Suppressor macrophage treated with lipopolysaccharide for 1 hour (primary cell): ENCODE results near the gene POLR1E.
"Not testable (repeated sequence)": the region's sequence is repeated elsewhere in the genome, so short reads cannot be mapped to it uniquely, and the experiment has no call there.

Source experiments
- DNase-seq, 3 donors: peaks; one replicate each; pipeline ENCODE4 v3.0.0-alpha.2; 2020 to 2022

The POLR1E gene

GRCh38 chr9:37504605-37505004, 18.9 kb downstream of the POLR1E start:
- no peak for DNase-seq

GRCh38 chr9:37507566-37508134, 21.9 kb downstream of the POLR1E start:
- no peak for DNase-seq

DNA sequence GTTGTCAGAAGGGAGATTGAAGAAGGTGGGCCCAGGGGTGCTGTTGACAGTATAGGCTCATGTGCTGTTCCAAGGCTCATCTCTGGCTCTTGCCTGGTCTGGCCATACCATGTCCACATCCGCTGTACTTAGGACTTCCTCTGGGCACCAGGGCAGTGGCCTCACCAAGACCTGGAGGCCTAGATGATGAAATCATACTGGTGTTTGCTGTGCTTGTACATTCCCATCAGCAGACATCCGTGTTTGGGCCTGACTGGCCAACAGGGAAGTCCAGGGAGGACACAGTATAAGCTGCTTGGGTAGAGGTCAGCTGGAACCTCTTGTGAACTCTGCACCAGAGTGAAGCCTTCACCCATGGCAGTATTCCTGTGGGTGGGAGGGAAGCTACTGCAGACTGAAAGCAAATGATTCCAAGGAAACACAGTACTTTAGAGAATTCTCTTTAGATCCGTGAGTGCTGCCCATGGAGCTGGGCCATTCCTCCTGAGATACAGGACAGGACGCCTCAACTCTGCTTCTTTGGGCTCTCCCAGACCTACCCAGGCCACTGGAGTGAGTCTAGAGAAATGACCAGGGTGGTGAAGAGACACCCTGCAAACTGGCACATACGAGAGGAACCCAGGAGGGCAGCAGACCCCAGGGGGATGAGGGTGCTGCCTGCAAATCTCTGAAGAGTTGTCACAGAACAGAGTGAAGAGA, 22.5 kb downstream of the POLR1E start:
- no peak for DNase-seq

DNA sequence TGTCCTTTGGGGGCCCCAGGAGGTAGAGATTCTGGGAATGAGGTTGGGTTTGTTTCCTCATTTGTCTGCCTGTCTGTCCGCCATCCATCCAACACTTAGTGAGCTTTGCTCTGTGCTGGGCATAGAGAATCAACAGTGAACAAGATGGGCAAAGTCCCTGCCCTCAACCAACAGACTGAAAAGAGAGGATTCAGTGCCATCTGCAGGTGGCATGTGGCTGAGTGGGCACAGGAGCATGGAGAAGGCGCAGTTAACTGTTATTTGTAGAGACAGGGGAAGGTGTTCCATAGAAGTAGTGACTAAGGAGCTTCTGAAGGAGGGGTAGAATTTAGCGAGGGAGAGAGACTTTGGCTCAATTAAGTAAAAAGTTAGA, 23.1 kb downstream of the POLR1E start:
- peak in 1 of 3 donors; percentile 4 for DNase-seq

DNA sequence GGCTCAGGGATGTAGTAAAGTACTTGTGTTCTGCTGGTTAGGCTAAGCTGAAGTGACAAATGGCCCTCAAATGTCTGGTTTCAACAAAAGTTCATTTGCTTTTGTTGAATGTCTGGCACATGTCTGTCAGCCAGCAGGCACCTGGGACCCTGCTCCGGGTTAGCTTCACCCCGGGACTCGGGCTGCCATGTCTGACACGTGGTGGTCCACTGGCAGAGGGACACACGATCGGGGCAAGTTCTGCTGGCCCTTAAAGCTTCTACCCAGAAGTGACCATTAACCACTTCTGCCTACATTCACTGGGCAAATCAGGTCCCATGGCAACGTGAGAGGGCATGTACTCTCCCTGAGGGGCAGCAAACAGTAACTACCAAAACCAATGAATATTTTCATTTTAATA, 23.8 kb downstream of the POLR1E start:
- DNase-seq: no peak

DNA sequence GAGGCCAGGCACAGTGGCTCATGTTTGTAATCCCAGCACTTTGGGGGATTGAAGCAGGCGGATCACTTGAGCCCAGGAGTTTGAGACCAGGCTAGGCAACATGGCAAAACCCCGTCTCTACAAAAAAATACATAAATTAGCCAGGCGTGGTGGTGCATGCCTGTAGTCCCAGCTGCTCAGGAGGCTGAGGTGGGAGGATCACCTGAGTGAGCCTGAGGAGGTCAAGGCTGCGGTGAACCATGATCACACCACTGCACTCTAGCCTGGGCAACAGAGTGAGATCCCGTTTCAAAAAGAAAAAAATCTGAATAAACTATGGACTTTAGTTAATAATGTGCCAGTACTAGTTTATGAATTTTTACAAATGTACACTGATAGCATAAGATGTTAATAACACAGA, 24.3 kb downstream of the POLR1E start:
- not testable (repeated sequence) for DNase-seq

DNA sequence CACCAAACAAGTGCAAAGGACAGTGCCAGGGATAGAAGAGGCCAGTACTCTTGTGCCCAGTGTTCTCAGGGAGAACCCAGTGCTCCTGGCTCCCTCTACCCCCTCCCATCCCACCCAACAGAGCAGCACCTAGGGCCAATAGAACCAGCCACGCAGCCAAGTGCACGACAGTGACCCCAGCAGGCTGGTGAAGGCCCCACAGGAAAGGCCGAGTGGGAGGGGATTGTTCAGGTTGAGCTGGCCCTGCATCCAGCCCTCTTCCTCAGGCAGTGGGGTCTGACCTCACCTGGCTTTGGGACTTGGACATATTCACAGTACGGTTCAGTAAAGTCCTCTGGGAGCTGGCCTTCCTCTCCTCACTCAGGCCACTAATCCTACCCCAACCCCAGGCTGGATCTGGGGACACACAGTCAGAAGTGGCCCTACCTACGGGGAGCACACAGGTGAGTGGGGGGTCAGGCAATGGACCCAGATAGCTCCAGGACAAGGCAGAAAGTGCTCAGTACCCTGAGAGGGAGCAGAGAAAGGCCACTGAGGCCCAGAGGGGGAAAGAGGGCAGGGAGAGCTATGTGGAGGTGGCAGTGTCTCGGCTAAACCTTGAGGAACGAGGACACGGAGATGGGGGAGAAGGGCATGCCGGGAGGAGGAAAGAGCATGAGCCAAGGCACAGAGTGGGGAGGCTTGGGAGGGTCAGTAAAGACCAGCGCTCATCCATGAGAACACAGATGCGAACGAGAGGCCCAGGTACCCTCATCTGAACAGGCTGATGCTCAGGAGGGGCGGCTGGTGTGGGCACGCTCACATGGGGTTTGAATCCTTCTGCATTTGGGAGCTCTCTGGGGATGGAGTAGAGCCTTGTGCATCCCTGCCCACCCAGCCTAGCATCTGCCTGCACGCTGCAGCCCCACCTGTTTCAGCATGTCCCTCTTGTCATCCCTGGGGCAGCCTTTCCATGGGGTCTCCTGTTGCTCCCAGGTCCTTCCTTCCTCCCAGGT, 25.6 kb downstream of the POLR1E start:
- DNase-seq: no peak

GRCh38 chr9:37512437-37512836, 26.7 kb downstream of the POLR1E start:
- no peak for DNase-seq

DNA sequence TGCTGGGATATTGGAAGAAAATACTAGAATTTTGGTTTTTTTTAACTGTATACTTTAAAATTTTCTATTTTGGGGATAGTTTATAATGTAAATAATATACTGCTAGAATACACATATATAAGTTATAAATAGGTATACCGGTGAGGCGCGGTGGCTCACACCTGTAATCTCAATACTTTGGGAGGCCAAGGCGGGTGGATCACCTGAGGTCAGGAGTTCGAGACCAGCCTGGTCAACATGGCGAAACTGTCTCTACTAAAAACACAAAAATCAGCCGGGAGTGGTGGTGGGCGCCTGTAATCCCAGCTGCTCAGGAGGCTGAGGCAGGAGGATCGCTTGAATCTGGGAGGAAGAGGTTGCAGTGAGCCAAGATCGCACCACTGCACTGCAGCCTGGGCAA, 28.7 kb downstream of the POLR1E start:
- not testable (repeated sequence) for DNase-seq

DNA sequence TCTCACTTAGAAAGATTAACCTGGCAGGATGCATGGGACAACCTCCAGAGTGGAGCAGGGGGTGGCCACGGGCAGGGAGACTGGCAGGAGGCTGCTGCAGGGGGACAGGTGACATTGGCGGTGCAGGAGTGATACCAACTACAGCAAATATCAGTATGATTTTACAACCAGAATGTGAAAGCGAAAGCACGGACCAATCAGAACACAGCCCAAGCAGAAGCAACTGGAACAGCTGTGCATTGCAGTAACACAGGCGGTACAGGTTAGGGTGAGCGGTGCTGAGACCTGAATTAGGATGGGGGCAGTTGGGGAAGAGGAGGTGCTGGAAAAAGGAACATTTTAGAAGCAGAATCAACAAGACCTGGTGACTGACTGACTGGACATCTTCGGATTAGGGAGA, 29.3 kb downstream of the POLR1E start:
- no peak for DNase-seq

DNA sequence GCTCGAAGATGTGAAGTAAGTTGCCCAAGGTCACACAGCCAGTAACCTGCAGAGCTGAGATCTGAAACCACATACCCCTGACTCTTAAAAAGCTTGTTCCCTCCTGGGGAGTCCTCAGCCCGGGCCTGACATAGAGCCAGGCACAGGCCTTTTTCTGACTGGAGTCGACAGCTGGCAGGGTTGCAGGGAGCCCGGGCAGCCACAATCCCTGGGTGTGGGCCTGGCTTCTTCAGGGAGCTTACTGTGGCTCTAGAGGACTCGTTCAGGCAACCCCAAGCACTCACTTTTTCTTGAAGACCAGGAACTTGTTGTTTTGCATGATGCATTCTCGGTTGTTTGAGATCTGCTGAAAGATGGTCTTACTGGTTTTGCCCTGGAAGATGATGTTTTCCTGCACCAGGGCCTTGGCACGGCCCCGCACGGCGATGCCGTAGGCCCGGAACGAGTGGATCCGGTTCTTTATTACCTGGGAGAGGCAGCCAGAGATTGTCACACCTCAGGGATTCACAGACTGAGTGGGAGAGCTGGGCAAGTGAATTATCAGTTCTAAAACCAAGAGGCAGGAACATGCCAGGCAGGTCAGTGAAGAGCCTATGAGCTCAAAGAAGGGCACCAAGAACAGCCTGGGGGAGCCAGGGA, 30.0 kb downstream of the POLR1E start:
- DNase-seq: no peak

DNA sequence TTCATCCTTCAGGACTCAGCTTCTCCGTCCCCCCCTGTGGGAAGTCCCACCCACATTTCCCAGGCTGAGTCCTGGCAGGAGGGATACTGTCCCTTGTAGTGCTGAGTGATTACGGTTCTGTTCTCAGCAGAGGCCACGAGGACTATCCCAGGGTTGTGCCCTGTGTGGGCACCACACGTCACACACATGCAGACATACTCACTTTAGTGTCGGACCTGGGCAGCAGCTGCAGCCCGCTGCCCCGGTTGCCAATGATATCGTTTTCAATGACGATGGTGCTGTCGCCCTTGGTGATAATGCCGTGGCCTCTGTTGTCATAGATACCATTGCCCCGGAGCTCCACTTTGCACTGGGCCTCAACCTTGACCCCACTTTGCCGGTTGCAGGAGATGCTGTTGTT, 32.2 kb downstream of the POLR1E start:
- DNase-seq: no peak

- no peak for DNase-seq
Measured at GRCh38 chr9:37520641-37521040, 34.9 kb downstream of the POLR1E start.

GRCh38 chr9:37521111-37521510, 35.4 kb downstream of the POLR1E start:
- no peak for DNase-seq

DNA sequence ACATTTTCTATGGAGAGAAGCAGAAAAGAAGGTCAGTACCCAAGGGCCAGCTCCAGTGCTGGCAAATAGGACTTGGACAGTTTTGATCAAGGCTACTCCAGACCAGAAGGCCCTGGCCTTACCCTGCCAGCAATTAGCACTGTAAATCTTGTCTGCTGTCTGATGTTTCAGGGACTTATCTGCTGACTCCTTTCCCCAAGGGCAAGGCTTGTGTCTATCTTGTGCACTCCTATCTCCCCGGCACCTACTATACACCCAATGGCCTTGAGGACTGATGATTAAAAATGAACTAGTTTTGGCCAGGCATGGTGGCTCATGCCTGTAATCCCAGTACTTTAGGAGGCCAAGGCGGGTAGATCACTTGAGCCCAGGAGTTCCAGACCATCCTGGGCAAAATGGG, 37.2 kb downstream of the POLR1E start:
- DNase-seq: no peak

DNA sequence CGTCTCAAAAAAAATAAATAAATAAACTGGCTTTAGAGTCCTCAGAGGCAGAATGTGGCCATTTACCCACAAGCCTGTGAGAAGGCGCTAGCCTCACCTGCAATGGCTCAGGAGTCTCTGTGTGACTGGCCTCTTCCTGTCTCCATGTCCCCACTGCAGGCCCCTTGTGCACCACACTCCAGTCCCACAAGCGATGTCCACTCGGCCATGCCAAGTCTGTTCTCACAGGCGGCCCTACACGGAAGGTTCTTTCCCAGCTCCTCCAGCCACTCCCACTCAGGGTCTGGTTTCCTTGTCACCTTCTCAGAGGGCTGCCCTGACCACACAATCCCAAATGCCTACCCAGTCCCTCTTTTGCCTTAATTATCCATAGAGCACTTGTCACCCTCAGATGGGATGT, 38.2 kb downstream of the POLR1E start:
- no peak for DNase-seq

DNA sequence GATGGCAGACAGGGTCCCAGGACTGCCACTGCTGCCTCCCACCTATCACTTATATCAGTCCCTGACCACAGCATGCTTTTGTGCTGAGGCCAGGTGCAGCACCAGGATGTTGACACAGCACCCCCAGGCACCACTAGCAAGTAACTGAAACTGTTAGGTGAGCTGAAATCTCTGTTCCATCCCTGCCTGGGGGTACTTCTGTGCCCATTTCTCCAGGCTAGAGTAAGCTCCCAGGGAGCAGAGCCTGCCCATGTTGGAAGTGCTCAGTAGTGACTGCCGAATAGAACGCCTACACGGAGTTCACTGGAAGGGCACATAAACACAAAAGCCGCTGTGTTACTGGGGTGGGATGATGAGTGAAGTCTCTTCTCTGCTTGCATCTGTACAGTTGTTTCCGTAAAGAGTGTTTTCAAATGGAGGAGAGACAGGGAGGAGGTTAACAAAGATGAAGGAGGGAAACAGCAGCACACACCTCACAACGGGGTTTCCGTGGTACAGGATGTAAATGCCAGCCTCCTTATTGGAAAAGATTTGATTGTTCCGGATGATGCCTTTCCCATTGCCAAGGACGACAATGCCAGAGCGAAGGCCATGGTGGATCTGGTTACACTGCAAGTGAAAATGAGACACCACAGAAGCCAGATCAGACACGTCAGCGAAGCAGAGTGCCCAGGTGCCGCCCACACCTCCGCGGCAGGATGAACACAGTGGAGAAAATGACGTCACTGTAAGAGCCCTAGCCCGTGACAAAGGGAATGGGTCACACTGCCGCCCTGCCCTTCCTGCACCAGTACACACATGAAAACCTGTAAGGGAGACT, 43.1 kb downstream of the POLR1E start:
- DNase-seq: no peak

DNA sequence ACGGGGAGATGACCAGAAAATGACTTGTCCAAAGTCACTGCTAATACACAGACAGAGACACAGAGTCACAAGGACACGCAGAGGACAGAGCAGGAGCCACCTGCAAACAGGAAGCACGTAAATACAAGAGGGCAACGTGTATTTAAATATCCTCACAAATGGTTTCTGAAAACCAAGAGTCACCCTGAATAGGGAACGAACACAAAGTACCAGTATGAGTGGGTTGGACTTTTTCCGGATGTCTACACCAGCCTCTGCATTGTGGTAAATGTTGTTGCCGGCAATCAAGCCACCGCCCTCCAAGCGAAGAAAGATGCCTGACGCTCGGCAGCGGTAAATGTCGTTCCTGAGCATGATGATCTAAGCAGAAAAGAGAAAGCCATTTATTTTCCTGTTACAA, 46.0 kb downstream of the POLR1E start:
- peak in 1 of 3 donors; percentile 36 for DNase-seq

DNA sequence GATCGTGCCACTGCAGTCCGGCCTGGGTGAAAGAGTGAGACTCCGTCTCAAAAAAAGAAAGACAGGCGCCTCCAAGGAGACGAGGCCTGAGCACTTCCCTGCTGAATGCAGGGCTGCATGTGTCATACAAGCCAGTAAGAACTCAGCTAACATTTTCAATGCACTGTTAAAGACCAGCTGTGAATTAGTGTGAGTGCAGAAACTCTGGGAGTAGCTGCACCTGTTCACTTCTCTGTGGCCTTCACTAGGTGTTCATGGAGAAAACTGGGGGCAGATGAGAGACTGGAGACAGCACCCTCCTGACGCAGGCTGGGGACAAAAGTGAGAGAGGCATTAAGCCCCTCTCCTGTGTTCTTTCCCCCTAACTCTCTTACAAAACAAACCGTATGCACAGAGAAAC, 48.7 kb downstream of the POLR1E start:
- no peak for DNase-seq

DNA sequence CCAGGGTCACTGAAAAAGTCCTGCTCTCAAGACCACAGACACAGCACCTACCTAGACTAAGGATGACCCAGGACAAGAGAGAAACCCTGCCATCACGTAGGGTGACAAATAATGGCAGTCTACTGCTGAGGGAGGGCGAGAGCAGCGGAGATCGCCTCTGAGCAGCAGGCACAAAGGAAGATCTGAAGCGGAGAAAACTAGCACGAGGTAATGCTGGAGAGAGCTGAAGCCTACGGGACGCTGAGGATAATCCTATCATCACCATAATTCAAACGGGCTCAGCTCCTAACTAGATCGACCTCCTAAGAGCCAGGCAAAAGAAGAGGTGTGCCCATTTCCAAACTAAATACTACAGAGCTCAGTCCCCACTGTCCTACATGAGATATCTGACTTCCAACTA, 49.2 kb downstream of the POLR1E start:
- DNase-seq: no peak

DNA sequence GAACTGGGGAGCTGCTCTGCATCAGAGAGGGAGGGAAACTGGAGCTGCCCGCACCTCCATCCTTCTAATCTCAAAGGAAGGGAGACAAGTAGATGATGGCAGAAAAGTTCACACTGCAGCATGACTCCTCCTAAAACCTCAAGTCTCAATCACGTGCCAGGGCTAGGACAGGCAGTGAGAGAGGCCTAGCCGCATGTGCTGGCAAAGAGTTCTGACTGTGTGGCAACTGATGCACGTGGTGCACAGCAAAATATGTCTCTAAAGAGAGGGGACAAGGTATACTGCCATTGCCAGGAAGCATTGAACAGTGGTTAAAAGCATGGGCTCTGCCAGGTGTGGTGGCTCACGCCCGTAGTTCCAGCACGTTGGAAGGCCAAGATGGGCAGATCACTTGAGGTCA, 52.4 kb downstream of the POLR1E start:
- DNase-seq: no peak

DNA sequence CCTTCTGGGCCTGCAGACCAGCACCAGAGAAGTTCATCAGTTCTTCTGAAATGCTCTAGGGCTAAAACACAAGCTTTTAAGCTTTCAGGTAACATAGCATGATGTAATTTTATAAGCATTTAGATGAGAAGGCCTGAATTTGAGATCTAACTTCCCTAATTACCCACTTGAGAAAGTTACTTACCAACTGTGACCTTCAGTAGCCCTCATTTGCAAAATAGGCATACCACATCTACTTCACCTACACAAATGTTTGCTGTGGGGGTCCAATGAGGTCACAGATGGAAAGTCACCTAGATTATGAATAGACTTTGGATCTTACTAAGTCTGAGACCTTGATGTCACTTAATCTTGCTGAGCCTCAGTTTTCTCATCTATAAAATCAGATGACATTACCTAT, 53.9 kb downstream of the POLR1E start:
- no peak for DNase-seq
